CD4-positive, alpha-beta T cell treated with Interleukin-17A for 4 hours (primary cell): Measurements from ENCODE around the gene BRMS1.
A peak's percentile ranks its signal among the peaks of the same experiment; 100 is the strongest.

ENCODE experiments used
- DNase-seq: peaks from one replicate; pipeline ENCODE4 v3.0.0-alpha.2; 2020; ENCODE audit warnings: mixed read lengths

Gene BRMS1

GRCh38 chr11:66336234-66337102 lies 8.4 kb downstream of the BRMS1 start, which contains the start of gene RIN1:
Gene RIN1, minus strand, starts transcription at chr11:66336434. Its CDS starts 32 bp downstream, at chr11:66336402.
- peak; percentile 55 for DNase-seq

- no peak for DNase-seq
Measured at GRCh38 chr11:66335531-66336233, 9.2 kb downstream of the BRMS1 start.

GRCh38 chr11:66334605-66335442 lies 10.1 kb downstream of the BRMS1 start:
- DNase-seq, result no peak

- DNase-seq, result no peak
Measured at GRCh38 chr11:66333896-66334604, 10.9 kb downstream of the BRMS1 start.

GRCh38 chr11:66333220-66333877 lies 11.6 kb downstream of the BRMS1 start:
- no peak for DNase-seq

- no peak for DNase-seq
Measured at GRCh38 chr11:66332371-66333219, 12.3 kb downstream of the BRMS1 start.

- DNase-seq, result no peak
Measured at GRCh38 chr11:66331542-66332370, 13.1 kb downstream of the BRMS1 start.

GRCh38 chr11:66330931-66331330 lies 14.0 kb downstream of the BRMS1 start:
- no peak for DNase-seq

- DNase-seq, result no peak
Measured at GRCh38 chr11:66329165-66329673, 15.7 kb downstream of the BRMS1 start.

- peak; percentile 89 for DNase-seq
Measured at GRCh38 chr11:66328302-66329144, 16.4 kb downstream of the BRMS1 start.

- no peak for DNase-seq
Measured at GRCh38 chr11:66328031-66328301, 16.9 kb downstream of the BRMS1 start.

GRCh38 chr11:66327171-66328030 lies 17.5 kb downstream of the BRMS1 start:
- no peak for DNase-seq

- peak; percentile 74 for DNase-seq
Measured at GRCh38 chr11:66326261-66327111, 18.4 kb downstream of the BRMS1 start.

- no peak for DNase-seq
Measured at GRCh38 chr11:66325263-66325671, 19.6 kb downstream of the BRMS1 start.

- no peak for DNase-seq
Measured at GRCh38 chr11:66324664-66325063, 20.2 kb downstream of the BRMS1 start.

- no peak for DNase-seq
Measured at GRCh38 chr11:66323684-66324083, 21.2 kb downstream of the BRMS1 start.
